Cardiac atrium fibroblast (primary cell): ENCODE data around the gene SF3B4. TPM values are rescaled to one million over a fixed set of nuclear protein-coding genes. Genes with fewer than 3 reads are reported as not detected.

ENCODE experiments used
- total RNA-seq: library from RNA; depleted of rRNA; stranded (reverse); fragments of >200 nt; gene quantifications from 2 replicates; pipeline ENCODE4 v1.2.3, GENCODE V29; 2015

SF3B4 gene
- total RNA-seq = 6.5 and 14.3 TPM in 2 replicates

GRCh38 chr1:149927563-149928400, at the start of gene SF3B4:
SF3B4 (minus strand) TSS chr1:149927803; CDS start chr1:149927759, 44 bp downstream.

GRCh38 chr1:149936170-149936991, 8.8 kb upstream of the SF3B4 start, which contains the start of gene MTMR11:
MTMR11 (minus strand) TSS chr1:149936879; CDS start chr1:149936647, 232 bp downstream.

GRCh38 chr1:149917571-149918144, 9.9 kb downstream of the SF3B4 start, which contains the start of gene SV2A:
SV2A (minus strand) TSS chr1:149917844; CDS start chr1:149913840, 4,004 bp downstream.

GRCh38 chr1:149899460-149900284, 27.9 kb downstream of the SF3B4 start, which contains the start of gene BOLA1:
BOLA1 (plus strand) TSS chr1:149899568; CDS start chr1:149900060, 492 bp downstream.

Other genes starting within 250 kb of the SF3B4 start
- not detected in 2 replicates for gene FCGR1A, start 145.1 kb downstream of the SF3B4 start, total RNA-seq
- gene BOLA1, start 28.2 kb downstream of the SF3B4 start, total RNA-seq = 11.2 and 12.0 TPM in 2 replicates
- 1.3 and 3.4 TPM in 2 replicates for gene SV2A, start 10.0 kb downstream of the SF3B4 start, total RNA-seq
- gene MTMR11, start 9.1 kb upstream of the SF3B4 start, total RNA-seq = 7.0 and 10.7 TPM in 2 replicates
- 6.7 and 15.9 TPM in 2 replicates for gene OTUD7B, start 82.9 kb upstream of the SF3B4 start, total RNA-seq
- 16.7 and 21.1 TPM in 2 replicates for gene VPS45, start 140.0 kb upstream of the SF3B4 start, total RNA-seq
- 18.1 and 19.0 TPM in 2 replicates for gene PLEKHO1, start 222.1 kb upstream of the SF3B4 start, total RNA-seq